DOHH2 (cell line): ENCODE results near the gene CAPRIN2.

Experiments used
- H3F3A ChIP-seq: fragments of 200-600 bp; sonication (generic), shearing (Covaris generic); 2 replicates; pipeline ENCODE4 v1.6.0; 2016; ENCODE audit warnings: antibody characterized with exemption, mild to moderate bottlenecking; ENCODE audit not compliant: control insufficient read depth, insufficient read depth
- H3K27ac ChIP-seq: fragments of 200-600 bp; sonication (generic); 2 replicates; pipeline ENCODE4 v1.5.1; 2014; ENCODE audit warnings: low read depth, mild to moderate bottlenecking, low read length, moderate library complexity
- H3K27me3 ChIP-seq: fragments of 200-600 bp; sonication (generic); 2 replicates; pipeline ENCODE4 v1.6.1; 2014; ENCODE audit warnings: mild to moderate bottlenecking, low read length, mixed read lengths; ENCODE audit not compliant: control insufficient read depth
- H3K36me3 ChIP-seq: fragments of 200-600 bp; sonication (generic); 2 replicates; pipeline ENCODE4 v1.6.1; 2014; ENCODE audit warnings: mild to moderate bottlenecking, low read length, moderate library complexity, mixed read lengths; ENCODE audit not compliant: control insufficient read depth
- H3K4me1 ChIP-seq: fragments of 200-600 bp; sonication (generic); 2 replicates; pipeline ENCODE4 v1.6.1; 2014; ENCODE audit warnings: mild to moderate bottlenecking, low read length, mixed read lengths; ENCODE audit not compliant: control insufficient read depth
- H3K4me2 ChIP-seq: fragments of 200-600 bp; sonication (generic); 2 replicates; pipeline ENCODE4 v1.6.0; 2014; ENCODE audit warnings: mild to moderate bottlenecking, low read length, moderate library complexity
- H3K4me3 ChIP-seq: fragments of 200-600 bp; sonication (generic); 2 replicates; pipeline ENCODE4 v1.5.1; 2014; ENCODE audit warnings: mild to moderate bottlenecking, low read length, mixed read lengths
- H3K79me2 ChIP-seq: fragments of 200-600 bp; sonication (generic); 2 replicates; pipeline ENCODE4 v1.6.1; 2014; ENCODE audit warnings: mild to moderate bottlenecking, low read length, mixed read lengths; ENCODE audit not compliant: control insufficient read depth
- H3K9me2 ChIP-seq: fragments of 200-600 bp; sonication (generic); replicated peaks from 2 replicates; pipeline ENCODE4 v1.6.1; 2014; ENCODE audit warnings: mild to moderate bottlenecking, low read length, mixed read lengths; ENCODE audit not compliant: control insufficient read depth
- H3K9me3 ChIP-seq: fragments of 200-600 bp; sonication (generic); 2 replicates; pipeline ENCODE4 v1.6.1; 2014; ENCODE audit warnings: antibody characterized with exemption, low read length, mixed read lengths; ENCODE audit not compliant: control insufficient read depth, insufficient read depth
- H4K20me1 ChIP-seq: fragments of 200-600 bp; sonication (generic); 2 replicates; pipeline ENCODE4 v1.6.0; 2014; ENCODE audit warnings: low read depth, mild to moderate bottlenecking, antibody characterized with exemption, low read length, moderate library complexity; ENCODE audit not compliant: control insufficient read depth, insufficient read depth
- EZH2phosphoT487 ChIP-seq: fragments of 200-600 bp; sonication (generic); IDR thresholded peaks from 2 replicates; pipeline ENCODE4 v1.6.1; 2017; ENCODE audit warnings: borderline replicate concordance, mild to moderate bottlenecking, antibody characterized with exemption, low read length, moderate library complexity, mixed read lengths
- TF ChIP-seq, protein P1 (sequence below): fragments of 200-600 bp; sonication (generic); IDR thresholded peaks from one replicate; pipeline ENCODE4 v1.5.1; 2014; ENCODE audit warnings: antibody characterized with exemption, mild to moderate bottlenecking, low read depth, low read length; ENCODE audit not compliant: poor library complexity, severe bottlenecking

CAPRIN2 gene

DNA sequence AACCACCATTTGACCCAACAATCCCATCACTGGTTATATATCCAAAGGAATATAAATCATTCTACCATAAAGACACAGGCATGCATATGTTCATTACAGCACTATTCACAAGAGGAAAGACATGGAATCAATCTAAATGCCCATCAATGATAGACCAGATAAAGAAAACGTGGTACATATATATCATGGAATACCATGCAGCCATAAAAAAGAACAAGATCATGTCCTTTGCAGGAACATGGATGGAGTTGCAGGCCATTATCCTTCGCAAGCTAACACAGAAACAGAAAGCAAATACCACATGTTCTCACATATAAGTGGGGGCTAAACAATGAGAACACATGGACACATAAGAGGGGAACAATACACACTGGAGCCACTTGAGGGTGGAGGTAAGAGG is 15.7 kb downstream of the CAPRIN2 start:
- Histone ChIP-seq H4K20me1 (no peaks in the 10 kb centered on the region), H3K36me3 (peaks cover 5% of the 10 kb centered on the region; the same call in 1 of the 2 replicates), H3F3A (no peaks in the 10 kb centered on the region), H3K4me2 (no peak overlapping the region), H3K27ac (no peak overlapping the region), H3K9me3 (no peaks in the 10 kb centered on the region), H3K27me3 (no peaks in the 10 kb centered on the region), H3K79me2 (no peaks in the 10 kb centered on the region), H3K4me3 (no peak overlapping the region), H3K4me1 (no peaks in the 10 kb centered on the region), H3K9me2 (no peaks in the 10 kb centered on the region)
- no peak for TF ChIP-seq EZH2phosphoT487

DNA sequence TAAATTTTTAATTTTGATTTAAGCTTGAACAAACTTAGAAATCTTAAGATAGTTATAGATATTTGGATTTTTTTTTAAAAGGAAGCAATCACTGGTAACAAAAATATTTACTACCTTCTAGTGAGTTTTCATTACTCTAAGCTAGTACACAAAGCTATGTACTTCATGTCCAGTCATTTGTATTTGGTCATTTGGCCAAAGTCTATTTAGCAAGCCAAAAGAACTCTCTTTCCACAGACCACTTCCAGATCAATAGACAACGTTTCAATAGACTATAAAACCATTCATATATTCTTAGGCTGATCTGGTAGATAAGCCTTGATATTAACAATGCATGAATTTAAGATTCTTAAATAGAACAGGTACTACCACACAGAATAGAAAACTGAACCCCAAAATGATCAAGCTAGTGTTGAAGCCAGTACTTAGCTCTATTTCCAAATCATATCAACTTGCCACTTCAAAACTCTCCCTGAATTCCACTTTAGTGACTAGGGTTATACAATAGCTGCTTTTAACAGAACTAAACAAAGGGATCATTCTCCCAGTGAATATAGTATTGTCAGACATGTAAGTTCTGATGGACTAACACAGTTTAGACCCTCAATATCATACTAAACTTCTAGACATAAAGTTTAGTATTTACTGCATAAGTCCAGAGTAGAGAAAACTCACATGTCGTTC is 21.7 kb downstream of the CAPRIN2 start:
- peaks cover 4% of the 10 kb centered on the region; the same call in 1 of the 2 replicates for H3K36me3 ChIP-seq
- no peak overlapping the region for H3K27ac ChIP-seq
- H3K4me1 ChIP-seq = no peaks in the 10 kb centered on the region
- no peaks in the 10 kb centered on the region for H3K9me3 ChIP-seq
- no peaks in the 10 kb centered on the region for H3K27me3 ChIP-seq
- H3K4me3 ChIP-seq = no peak overlapping the region
- no peaks in the 10 kb centered on the region for H4K20me1 ChIP-seq
- H3K79me2 ChIP-seq = no peaks in the 10 kb centered on the region
- H3K9me2 ChIP-seq = no peaks in the 10 kb centered on the region
- no peak overlapping the region for H3K4me2 ChIP-seq
- no peak for TF ChIP-seq EZH2phosphoT487
- TF ChIP-seq, protein P1, sequence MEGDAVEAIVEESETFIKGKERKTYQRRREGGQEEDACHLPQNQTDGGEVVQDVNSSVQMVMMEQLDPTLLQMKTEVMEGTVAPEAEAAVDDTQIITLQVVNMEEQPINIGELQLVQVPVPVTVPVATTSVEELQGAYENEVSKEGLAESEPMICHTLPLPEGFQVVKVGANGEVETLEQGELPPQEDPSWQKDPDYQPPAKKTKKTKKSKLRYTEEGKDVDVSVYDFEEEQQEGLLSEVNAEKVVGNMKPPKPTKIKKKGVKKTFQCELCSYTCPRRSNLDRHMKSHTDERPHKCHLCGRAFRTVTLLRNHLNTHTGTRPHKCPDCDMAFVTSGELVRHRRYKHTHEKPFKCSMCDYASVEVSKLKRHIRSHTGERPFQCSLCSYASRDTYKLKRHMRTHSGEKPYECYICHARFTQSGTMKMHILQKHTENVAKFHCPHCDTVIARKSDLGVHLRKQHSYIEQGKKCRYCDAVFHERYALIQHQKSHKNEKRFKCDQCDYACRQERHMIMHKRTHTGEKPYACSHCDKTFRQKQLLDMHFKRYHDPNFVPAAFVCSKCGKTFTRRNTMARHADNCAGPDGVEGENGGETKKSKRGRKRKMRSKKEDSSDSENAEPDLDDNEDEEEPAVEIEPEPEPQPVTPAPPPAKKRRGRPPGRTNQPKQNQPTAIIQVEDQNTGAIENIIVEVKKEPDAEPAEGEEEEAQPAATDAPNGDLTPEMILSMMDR = no peak
- H3F3A ChIP-seq = no peaks in the 10 kb centered on the region

DNA sequence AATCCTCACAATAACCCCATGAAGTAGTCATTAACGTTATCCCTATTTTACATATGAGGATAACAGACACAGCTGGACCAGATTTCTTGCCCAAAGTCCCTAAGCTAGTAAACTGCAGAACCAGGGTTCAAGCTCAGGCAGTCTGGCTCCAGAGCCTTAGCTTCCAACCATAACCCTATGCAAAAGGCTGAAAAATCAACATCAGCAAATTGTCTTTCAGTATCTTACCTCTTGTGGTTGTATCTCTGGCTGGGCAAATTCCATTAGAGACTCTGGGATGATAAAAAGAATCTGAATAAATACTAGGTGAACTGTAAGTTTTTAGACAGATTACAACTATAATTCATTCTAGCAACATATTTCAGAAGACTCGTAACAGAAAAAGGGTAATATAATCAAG is 24.7 kb downstream of the CAPRIN2 start:
- H3F3A ChIP-seq = no peaks in the 10 kb centered on the region
- no peaks in the 10 kb centered on the region for H3K9me3 ChIP-seq
- H3K36me3 ChIP-seq = peaks cover 2% of the 10 kb centered on the region; the same call in 1 of the 2 replicates
- no peak overlapping the region for H3K4me3 ChIP-seq
- H3K4me1 ChIP-seq = no peaks in the 10 kb centered on the region
- H3K9me2 ChIP-seq = no peaks in the 10 kb centered on the region
- no peak for TF ChIP-seq EZH2phosphoT487
- TF ChIP-seq, protein P1 = no peak
- no peak overlapping the region for H3K27ac ChIP-seq
- no peaks in the 10 kb centered on the region for H3K79me2 ChIP-seq
- H4K20me1 ChIP-seq = no peaks in the 10 kb centered on the region
- no peaks in the 10 kb centered on the region for H3K27me3 ChIP-seq
- no peak overlapping the region for H3K4me2 ChIP-seq

DNA sequence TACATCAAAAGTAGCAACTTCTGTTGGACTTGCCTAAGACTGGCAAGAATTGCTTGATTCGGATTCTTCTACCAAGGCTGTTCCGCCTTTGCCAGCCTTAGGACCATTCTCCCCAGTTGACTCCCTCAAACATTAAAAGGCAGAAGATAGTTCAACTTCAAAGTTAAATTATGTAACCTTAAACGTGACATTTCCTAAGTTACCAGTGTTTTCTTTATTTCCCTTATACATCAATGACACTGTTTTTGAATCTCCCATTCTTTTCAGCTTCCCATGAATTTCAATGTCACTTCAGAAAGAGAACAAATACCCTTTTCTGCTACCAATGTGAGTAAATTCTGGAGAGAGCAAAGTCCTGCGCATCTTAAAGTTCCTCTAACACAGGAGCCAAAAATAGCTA is 25.2 kb downstream of the CAPRIN2 start:
- TF ChIP-seq EZH2phosphoT487 = no peak
- TF ChIP-seq, protein P1 = no peak
- no peak overlapping the region for H3K27ac ChIP-seq
- H3K9me2 ChIP-seq = no peaks in the 10 kb centered on the region
- H4K20me1 ChIP-seq = no peaks in the 10 kb centered on the region
- no peaks in the 10 kb centered on the region for H3K79me2 ChIP-seq
- no peaks in the 10 kb centered on the region for H3K4me1 ChIP-seq
- H3K4me3 ChIP-seq = no peak overlapping the region
- no peaks in the 10 kb centered on the region for H3F3A ChIP-seq
- no peaks in the 10 kb centered on the region for H3K27me3 ChIP-seq
- H3K36me3 ChIP-seq = peaks cover 2% of the 10 kb centered on the region; the same call in 1 of the 2 replicates
- no peaks in the 10 kb centered on the region for H3K9me3 ChIP-seq
- no peak overlapping the region for H3K4me2 ChIP-seq
